OCI-LY7 (cell line): ENCODE measurements around the gene PDE5A. TPM values are rescaled to one million over a fixed set of nuclear protein-coding genes. Genes with fewer than 3 reads are reported as not detected.

Source experiments
- BruUV-seq: library from RNA; stranded (reverse); fragments of 400-500 nt; replicated peaks from 2 replicates; lab custom pipeline; 2021; lab: Mats Ljungman, UMichigan
- CTCF ChIA-PET: fragments of 300-600 bp; sonication (Branson Sonifier 250); formaldehyde crosslinking; loops from one replicate; lab custom pipeline; 2022; ENCODE audit warnings: antibody characterized with exemption; ENCODE audit not compliant: unreplicated experiment; lab: Charles Lee
- POLR2A ChIA-PET: fragments of 300-600 bp; sonication (Branson Sonifier 250); formaldehyde crosslinking; loops from one replicate; lab custom pipeline; 2022; ENCODE audit warnings: antibody characterized with exemption; lab: Charles Lee
- DNase-seq: peaks from one replicate; pipeline ENCODE4 v3.0.0-alpha.2; 2015; ENCODE audit warnings: low spot score
- H2AFZ ChIP-seq: fragments of 200-600 bp; sonication (generic), shearing (Covaris generic); 2 replicates; pipeline ENCODE4 v1.6.1; 2014; ENCODE audit warnings: mild to moderate bottlenecking, antibody characterized with exemption, low read length, moderate library complexity
- H3K27ac ChIP-seq: fragments of 200-600 bp; sonication (generic); 2 replicates; pipeline ENCODE4 v1.5.1; 2014; ENCODE audit warnings: mixed run types, low read depth, mild to moderate bottlenecking, moderate library complexity, low read length, inconsistent platforms; ENCODE audit not compliant: poor library complexity, severe bottlenecking
- H3K36me3 ChIP-seq: fragments of 200-600 bp; sonication (generic); 2 replicates; pipeline ENCODE4 v1.6.1; 2014; ENCODE audit warnings: mild to moderate bottlenecking, antibody characterized with exemption, low read length, moderate library complexity, mixed read lengths; ENCODE audit not compliant: insufficient read depth
- H3K4me1 ChIP-seq: fragments of 200-600 bp; sonication (generic); 2 replicates; pipeline ENCODE4 v1.5.1; 2014; ENCODE audit warnings: mild to moderate bottlenecking, low read length; ENCODE audit not compliant: insufficient read depth, poor library complexity, severe bottlenecking
- H3K4me2 ChIP-seq: fragments of 200-600 bp; sonication (generic); 2 replicates; pipeline ENCODE4 v1.6.1; 2014; ENCODE audit warnings: mild to moderate bottlenecking, low read length
- H3K4me3 ChIP-seq: fragments of 200-600 bp; sonication (generic); 2 replicates; pipeline ENCODE4 v1.5.1; 2014; ENCODE audit warnings: mild to moderate bottlenecking, low read depth, low read length; ENCODE audit not compliant: poor library complexity, severe bottlenecking
- H3K79me2 ChIP-seq: fragments of 200-600 bp; sonication (generic); 2 replicates; pipeline ENCODE4 v1.6.1; 2016; ENCODE audit warnings: low read depth, mild to moderate bottlenecking, low read length, moderate library complexity, mixed read lengths; ENCODE audit not compliant: insufficient read depth
- H3K9me2 ChIP-seq: fragments of 200-600 bp; sonication (generic); 2 replicates; pipeline ENCODE4 v1.6.1; 2016; ENCODE audit warnings: mild to moderate bottlenecking, low read length, mixed read lengths; ENCODE audit not compliant: insufficient read depth
- H3K9me3 ChIP-seq: fragments of 200-600 bp; sonication (generic); 2 replicates; pipeline ENCODE4 v1.6.1; 2014; ENCODE audit warnings: mild to moderate bottlenecking, mixed run types, low read length, mixed read lengths
- H4K20me1 ChIP-seq: fragments of 200-600 bp; sonication (generic); 2 replicates; pipeline ENCODE4 v1.6.1; 2014; ENCODE audit warnings: mild to moderate bottlenecking, antibody characterized with exemption, low read length, moderate library complexity, mixed read lengths; ENCODE audit not compliant: insufficient read depth
- CTCF ChIP-seq: fragments of 200-600 bp; sonication (generic); conservative IDR thresholded peaks from 2 replicates; pipeline ENCODE4 v1.5.1; 2014; ENCODE audit warnings: mild to moderate bottlenecking, antibody characterized with exemption, low read length, moderate library complexity, mixed read lengths
- EZH2phosphoT487 ChIP-seq: fragments of 200-600 bp; sonication (generic); IDR thresholded peaks from 2 replicates; pipeline ENCODE4 v1.6.1; 2018; ENCODE audit warnings: low read depth, borderline replicate concordance, mild to moderate bottlenecking, mixed run types, antibody characterized with exemption, low read length, moderate library complexity, mixed read lengths
- intact Hi-C: fragments of 100-400 bp; cut with micrococcal nuclease; formaldehyde crosslinking; loops from one replicate; pipeline ENCODE4 v1.10.0; 2022; ENCODE audit not compliant: unreplicated experiment
- total RNA-seq, 2 experiments: library from RNA; depleted of rRNA in 1 of 2; stranded (reverse); fragments of >200 nt in 1 of 2; shearing (Covaris generic) in 1 of 2; gene quantifications; 2 replicates each; pipeline ENCODE4 v1.2.3, GENCODE V29; 2014 to 2022

PDE5A gene
- total RNA-seq, 2 experiments from 2014 or later: 0.22 to 1.4 TPM

- no peak for DNase-seq
- no peaks in the 10 kb centered on the region for H4K20me1 ChIP-seq
- no peaks in the 10 kb centered on the region for H3K36me3 ChIP-seq
- H2AFZ ChIP-seq: no peak overlapping the region
- no peaks in the 10 kb centered on the region for H3K9me2 ChIP-seq
- no peak overlapping the region for H3K27ac ChIP-seq
- no TSS peak for BruUV-seq
- intact Hi-C loops: no loop called here
- TF ChIP-seq EZH2phosphoT487 (no peak), CTCF (no peak)
- no peaks in the 10 kb centered on the region for H3K79me2 ChIP-seq
- H3K4me1 ChIP-seq: no peaks in the 10 kb centered on the region
- H3K9me3 ChIP-seq: no peaks in the 10 kb centered on the region
- ChIA-PET POLR2A (no interaction called here), CTCF (no interaction called here)
- H3K4me3 ChIP-seq: no peak overlapping the region
- H3K4me2 ChIP-seq: no peak overlapping the region
These were observed 32.6 kb upstream of the PDE5A start for GRCh38 chr4:119661231-119661630.

- TF ChIP-seq EZH2phosphoT487 (no peak), CTCF (no peak)
- DNase-seq: no peak
- no peaks in the 10 kb centered on the region for H3K9me3 ChIP-seq
- intact Hi-C loops: no loop called here
- H4K20me1 ChIP-seq: no peaks in the 10 kb centered on the region
- no peak overlapping the region for H2AFZ ChIP-seq
- no TSS peak for BruUV-seq
- 0 out of 2 replicates have a peak, but pooled peaks cover under 1% of the 10 kb centered on the region for H3K9me2 ChIP-seq
- H3K79me2 ChIP-seq: no peaks in the 10 kb centered on the region
- ChIA-PET POLR2A (interaction anchor here (0.6 kb wide), 1 partner anchor 44 kb away, joined by 3 read pairs; no protein-coding TSS in a partner anchor), CTCF (no interaction called here)
- H3K4me1 ChIP-seq: no peaks in the 10 kb centered on the region
- no peak overlapping the region for H3K4me3 ChIP-seq
- H3K27ac ChIP-seq: no peak overlapping the region
- H3K4me2 ChIP-seq: no peak overlapping the region
- no peaks in the 10 kb centered on the region for H3K36me3 ChIP-seq
These were observed 31.0 kb upstream of the PDE5A start for GRCh38 chr4:119659576-119659975.

- POLR2A ChIA-PET: no interaction called here
- no peak for DNase-seq
- Histone ChIP-seq H3K4me3 (no peak overlapping the region), H3K4me1 (no peaks in the 10 kb centered on the region), H3K9me3 (no peaks in the 10 kb centered on the region), H3K27ac (no peak overlapping the region), H4K20me1 (no peaks in the 10 kb centered on the region), H3K4me2 (no peak overlapping the region), H3K36me3 (no peaks in the 10 kb centered on the region), H2AFZ (no peak overlapping the region), H3K9me2 (0 out of 2 replicates have a peak, but pooled peaks cover 2% of the 10 kb centered on the region), H3K79me2 (no peaks in the 10 kb centered on the region)
- intact Hi-C loops: no loop called here
- TF ChIP-seq CTCF (no peak), EZH2phosphoT487 (no peak)
- CTCF ChIA-PET: no interaction called here
- BruUV-seq: no TSS peak
These were observed 28.6 kb upstream of the PDE5A start for GRCh38 chr4:119657111-119657611.
